ENCODE data around the gene TBL3. TPM values are rescaled to one million over a fixed set of nuclear protein-coding genes. Genes with fewer than 3 reads are reported as not detected.

Gene TBL3
- polyA plus RNA-seq, 1 donor from 2014 or later: 21.4 TPM

DNA sequence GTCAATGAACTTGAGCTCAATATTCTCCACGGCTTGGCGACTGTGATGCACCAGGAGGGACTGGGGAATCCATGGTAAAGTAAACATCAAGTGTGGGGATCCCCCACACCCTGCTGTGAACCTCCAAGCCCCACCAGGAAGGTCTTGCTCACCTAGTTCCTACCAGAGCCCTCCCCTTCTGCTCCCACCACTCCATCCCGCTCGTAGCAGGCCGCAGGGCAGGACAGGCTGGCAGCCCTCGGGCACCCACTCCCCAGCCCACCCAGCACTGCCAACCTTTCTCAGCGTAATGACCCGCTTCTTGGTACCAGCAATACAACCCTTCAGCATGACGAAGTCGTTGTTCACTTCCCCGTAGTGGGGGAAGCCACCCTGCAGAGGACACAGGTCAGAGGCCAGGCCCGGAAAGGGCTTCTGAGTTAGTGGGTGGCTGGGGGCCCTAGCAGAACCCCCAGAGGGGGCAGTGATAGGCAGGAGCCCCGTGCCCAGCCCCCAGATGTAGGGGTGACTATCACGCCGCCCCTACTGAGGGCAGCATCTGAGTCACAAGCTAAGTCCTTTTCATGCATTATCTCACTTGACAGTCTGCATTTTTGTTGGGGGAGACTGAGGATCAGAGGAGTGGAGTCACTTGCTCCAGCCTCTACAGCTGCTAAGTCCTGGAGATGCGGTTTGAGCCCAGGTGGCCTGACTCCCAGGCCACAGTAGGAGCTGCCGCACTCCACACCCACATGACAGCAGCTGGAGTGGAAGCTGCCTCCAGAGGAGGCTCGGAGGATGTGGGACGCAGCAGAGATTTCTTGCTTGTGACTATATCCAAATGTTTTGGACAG is 26.1 kb upstream of the TBL3 start:
- H3K4me3 ChIP-seq (ENCODE audit: low read length): no peak overlapping the region
- H3K27ac ChIP-seq (ENCODE audit: low read length): no peak overlapping the region
- no peaks in the 10 kb centered on the region for H3K9me3 ChIP-seq (ENCODE audit: low read length)
- no peaks in the 10 kb centered on the region for H3K9me2 ChIP-seq (ENCODE audit: insufficient read depth, low read length)
- H3K27me3 ChIP-seq (ENCODE audit: insufficient read depth, low read depth, low read length): no peaks in the 10 kb centered on the region
- H3K9ac ChIP-seq (ENCODE audit: low read length): no peak overlapping the region
- no peaks in the 10 kb centered on the region for H4K20me1 ChIP-seq (ENCODE audit: insufficient read depth)
- no peaks in the 10 kb centered on the region for H3K79me2 ChIP-seq (replicated peaks; ENCODE audit: insufficient read depth, low read length)
- H3K4me2 ChIP-seq (ENCODE audit: low read length): no peak overlapping the region
- no peaks in the 10 kb centered on the region for H3K36me3 ChIP-seq (ENCODE audit: insufficient read depth, low read length)
- TF ChIP-seq RAD21 (conservative IDR thresholded peaks at IDR 0.05) (no peak), EP300 (conservative IDR thresholded peaks at IDR 0.05; ENCODE audit: poor library complexity, severe bottlenecking) (no peak), MXI1 (conservative IDR thresholded peaks at IDR 0.05; ENCODE audit: poor library complexity, severe bottlenecking) (no peak), POLR2AphosphoS5 (IDR thresholded peaks at IDR 0.05) (no peak), EZH2 (IDR thresholded peaks at IDR 0.05; ENCODE audit: borderline replicate concordance, insufficient read depth, low read length, poor library complexity, severe bottlenecking) (no peak), TAF1 (IDR thresholded peaks at IDR 0.05; ENCODE audit: low read depth) (no peak), SMC3 (conservative IDR thresholded peaks at IDR 0.05; ENCODE audit: poor library complexity) (no peak)
- TF ChIP-seq, protein P1, sequence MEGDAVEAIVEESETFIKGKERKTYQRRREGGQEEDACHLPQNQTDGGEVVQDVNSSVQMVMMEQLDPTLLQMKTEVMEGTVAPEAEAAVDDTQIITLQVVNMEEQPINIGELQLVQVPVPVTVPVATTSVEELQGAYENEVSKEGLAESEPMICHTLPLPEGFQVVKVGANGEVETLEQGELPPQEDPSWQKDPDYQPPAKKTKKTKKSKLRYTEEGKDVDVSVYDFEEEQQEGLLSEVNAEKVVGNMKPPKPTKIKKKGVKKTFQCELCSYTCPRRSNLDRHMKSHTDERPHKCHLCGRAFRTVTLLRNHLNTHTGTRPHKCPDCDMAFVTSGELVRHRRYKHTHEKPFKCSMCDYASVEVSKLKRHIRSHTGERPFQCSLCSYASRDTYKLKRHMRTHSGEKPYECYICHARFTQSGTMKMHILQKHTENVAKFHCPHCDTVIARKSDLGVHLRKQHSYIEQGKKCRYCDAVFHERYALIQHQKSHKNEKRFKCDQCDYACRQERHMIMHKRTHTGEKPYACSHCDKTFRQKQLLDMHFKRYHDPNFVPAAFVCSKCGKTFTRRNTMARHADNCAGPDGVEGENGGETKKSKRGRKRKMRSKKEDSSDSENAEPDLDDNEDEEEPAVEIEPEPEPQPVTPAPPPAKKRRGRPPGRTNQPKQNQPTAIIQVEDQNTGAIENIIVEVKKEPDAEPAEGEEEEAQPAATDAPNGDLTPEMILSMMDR (IDR thresholded peaks at IDR 0.05; ENCODE audit: poor library complexity, severe bottlenecking): no peak
- TF ChIP-seq, protein P2, sequence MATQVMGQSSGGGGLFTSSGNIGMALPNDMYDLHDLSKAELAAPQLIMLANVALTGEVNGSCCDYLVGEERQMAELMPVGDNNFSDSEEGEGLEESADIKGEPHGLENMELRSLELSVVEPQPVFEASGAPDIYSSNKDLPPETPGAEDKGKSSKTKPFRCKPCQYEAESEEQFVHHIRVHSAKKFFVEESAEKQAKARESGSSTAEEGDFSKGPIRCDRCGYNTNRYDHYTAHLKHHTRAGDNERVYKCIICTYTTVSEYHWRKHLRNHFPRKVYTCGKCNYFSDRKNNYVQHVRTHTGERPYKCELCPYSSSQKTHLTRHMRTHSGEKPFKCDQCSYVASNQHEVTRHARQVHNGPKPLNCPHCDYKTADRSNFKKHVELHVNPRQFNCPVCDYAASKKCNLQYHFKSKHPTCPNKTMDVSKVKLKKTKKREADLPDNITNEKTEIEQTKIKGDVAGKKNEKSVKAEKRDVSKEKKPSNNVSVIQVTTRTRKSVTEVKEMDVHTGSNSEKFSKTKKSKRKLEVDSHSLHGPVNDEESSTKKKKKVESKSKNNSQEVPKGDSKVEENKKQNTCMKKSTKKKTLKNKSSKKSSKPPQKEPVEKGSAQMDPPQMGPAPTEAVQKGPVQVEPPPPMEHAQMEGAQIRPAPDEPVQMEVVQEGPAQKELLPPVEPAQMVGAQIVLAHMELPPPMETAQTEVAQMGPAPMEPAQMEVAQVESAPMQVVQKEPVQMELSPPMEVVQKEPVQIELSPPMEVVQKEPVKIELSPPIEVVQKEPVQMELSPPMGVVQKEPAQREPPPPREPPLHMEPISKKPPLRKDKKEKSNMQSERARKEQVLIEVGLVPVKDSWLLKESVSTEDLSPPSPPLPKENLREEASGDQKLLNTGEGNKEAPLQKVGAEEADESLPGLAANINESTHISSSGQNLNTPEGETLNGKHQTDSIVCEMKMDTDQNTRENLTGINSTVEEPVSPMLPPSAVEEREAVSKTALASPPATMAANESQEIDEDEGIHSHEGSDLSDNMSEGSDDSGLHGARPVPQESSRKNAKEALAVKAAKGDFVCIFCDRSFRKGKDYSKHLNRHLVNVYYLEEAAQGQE (IDR thresholded peaks at IDR 0.05; ENCODE audit: borderline replicate concordance): no peak
- H3F3A ChIP-seq (ENCODE audit: insufficient read depth, low read length, poor library complexity, severe bottlenecking): no peaks in the 10 kb centered on the region
- no peak overlapping the region for H2AFZ ChIP-seq (ENCODE audit: low read depth, low read length)

DNA sequence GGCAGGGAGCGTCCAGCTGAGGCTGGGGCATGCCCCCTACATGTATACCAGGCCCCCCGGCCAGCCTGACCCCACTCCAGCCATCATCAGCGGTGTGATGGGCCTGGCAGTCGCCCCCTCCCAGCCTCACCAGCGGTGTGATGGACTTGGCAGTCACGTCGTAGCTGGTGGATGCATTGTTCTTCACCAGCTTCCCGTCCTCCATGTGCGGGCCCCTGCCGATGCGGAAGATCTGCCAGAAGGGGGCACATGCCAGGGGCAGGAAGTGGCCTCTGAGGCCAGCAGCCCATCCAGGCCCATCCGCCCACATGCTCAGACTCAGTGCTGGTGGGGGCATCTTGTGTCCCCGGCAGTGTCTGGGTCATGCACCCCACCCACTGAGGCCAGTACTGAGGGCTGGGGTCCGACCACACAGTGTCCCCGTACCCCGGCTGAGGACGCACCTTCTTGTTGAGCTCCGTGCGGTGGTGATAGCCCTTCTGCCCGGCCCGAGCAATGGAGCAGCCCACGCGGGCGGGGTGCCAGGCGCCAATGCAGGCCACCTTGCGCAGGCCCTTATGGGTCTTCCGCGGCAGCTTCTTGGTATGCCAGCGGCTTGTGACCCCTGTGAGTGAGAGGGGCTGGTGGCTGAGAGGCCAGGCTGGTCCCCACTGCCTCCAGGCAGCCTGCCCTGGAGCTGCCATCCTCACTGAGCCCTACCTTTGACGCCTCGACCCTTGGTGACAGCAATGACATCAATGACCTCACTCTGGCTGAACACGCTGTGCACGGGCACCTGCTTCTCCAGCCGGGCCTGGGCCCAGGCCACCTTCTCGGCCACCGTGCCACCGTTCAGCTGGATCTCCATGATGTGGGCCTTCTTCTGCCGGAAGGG is 25.1 kb upstream of the TBL3 start:
- no peaks in the 10 kb centered on the region for H3K9me3 ChIP-seq (ENCODE audit: low read length)
- no peak overlapping the region for H3K4me2 ChIP-seq (ENCODE audit: low read length)
- TF ChIP-seq SMC3 (conservative IDR thresholded peaks at IDR 0.05; ENCODE audit: poor library complexity) (no peak), EZH2 (IDR thresholded peaks at IDR 0.05; ENCODE audit: borderline replicate concordance, insufficient read depth, low read length, poor library complexity, severe bottlenecking) (no peak), MXI1 (conservative IDR thresholded peaks at IDR 0.05; ENCODE audit: poor library complexity, severe bottlenecking) (no peak)
- TF ChIP-seq, protein P2 (IDR thresholded peaks at IDR 0.05; ENCODE audit: borderline replicate concordance): no peak
- no peaks in the 10 kb centered on the region for H4K20me1 ChIP-seq (ENCODE audit: insufficient read depth)
- H3K27me3 ChIP-seq (ENCODE audit: insufficient read depth, low read depth, low read length): no peaks in the 10 kb centered on the region
- no peaks in the 10 kb centered on the region for H3F3A ChIP-seq (ENCODE audit: insufficient read depth, low read length, poor library complexity, severe bottlenecking)
- no peak overlapping the region for H3K4me3 ChIP-seq (ENCODE audit: low read length)
- no peaks in the 10 kb centered on the region for H3K9me2 ChIP-seq (ENCODE audit: insufficient read depth, low read length)
- no peak overlapping the region for H3K27ac ChIP-seq (ENCODE audit: low read length)
- H3K9ac ChIP-seq (ENCODE audit: low read length): no peak overlapping the region
- H2AFZ ChIP-seq (ENCODE audit: low read depth, low read length): no peak overlapping the region
- H3K79me2 ChIP-seq (replicated peaks; ENCODE audit: insufficient read depth, low read length): no peaks in the 10 kb centered on the region
- H3K36me3 ChIP-seq (ENCODE audit: insufficient read depth, low read length): no peaks in the 10 kb centered on the region

Measured in neural cell (in vitro differentiated cells).